Measurements from ENCODE around the gene HSPG2.
"Not testable (repeated sequence)": the region's sequence is repeated elsewhere in the genome, so short reads cannot be mapped to it uniquely, and the experiment has no call there.

The HSPG2 gene

DNA sequence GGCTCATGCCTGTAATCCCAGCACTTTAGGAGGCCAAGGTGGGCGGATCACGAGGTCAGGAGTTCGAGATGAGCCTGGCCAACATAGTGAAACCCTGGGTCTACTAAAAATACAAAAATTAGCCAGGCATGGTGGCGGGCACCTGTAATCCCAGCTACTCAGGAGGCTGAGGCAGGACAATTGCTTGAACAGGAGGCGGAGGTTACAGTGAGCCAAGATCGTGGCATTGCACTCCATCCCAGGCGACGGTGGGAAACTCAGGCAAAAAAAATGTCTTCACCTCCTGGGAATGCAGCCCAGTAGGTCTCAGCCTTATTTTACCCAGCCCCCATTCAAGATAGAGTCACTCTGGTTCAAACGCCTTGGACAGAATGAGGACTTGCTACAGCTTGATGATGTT, 151.3 kb downstream of the HSPG2 start:
- not testable (repeated sequence) for DNase-seq (ENCODE audit: low read depth, low spot score)

DNA sequence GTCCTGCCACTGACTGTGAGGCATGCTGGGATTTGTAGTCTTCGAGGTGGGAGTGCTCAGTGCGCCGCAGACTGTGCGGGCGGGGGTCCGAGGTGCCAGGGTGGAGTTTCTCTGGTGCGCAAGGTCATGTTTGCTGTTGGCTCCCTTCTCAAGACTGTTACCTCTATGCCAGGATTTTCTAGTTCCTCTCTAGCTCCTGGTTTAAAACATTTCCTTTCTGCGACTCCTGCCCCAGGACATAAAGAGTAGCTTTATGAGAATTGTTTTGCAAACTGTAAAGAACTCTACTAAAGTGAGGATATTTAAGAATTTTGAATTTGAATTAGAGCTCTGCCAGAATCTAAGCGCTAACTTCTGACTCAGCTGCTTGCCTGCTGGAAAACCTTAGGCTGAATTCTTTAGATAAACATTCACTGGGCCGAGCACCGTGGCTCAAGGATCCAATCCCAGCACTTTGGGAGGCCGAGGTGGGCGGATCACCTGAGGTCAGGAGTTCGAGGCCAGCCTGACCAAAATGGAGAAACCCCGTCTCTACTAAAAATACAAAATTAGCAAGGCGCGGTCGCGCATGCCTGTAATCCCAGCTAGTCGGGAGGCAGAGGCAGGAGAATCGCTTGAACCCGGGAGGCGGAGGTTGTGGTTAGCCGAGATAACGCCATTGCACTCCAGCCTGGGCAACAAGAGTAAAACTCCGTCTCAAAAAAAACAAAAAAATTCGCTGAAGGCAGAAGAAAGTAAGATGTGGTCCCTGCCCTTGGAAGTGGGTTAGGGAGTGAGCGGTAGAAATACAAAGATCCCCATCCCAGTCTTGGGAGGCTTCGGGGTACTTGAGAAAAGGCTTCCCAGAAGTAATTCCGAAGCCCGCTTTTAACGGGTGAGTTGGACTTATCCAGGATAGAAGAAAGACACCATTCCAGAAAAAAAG, 153.2 kb downstream of the HSPG2 start:
- DNase-seq (ENCODE audit: low read depth, low spot score), result no peak

DNA sequence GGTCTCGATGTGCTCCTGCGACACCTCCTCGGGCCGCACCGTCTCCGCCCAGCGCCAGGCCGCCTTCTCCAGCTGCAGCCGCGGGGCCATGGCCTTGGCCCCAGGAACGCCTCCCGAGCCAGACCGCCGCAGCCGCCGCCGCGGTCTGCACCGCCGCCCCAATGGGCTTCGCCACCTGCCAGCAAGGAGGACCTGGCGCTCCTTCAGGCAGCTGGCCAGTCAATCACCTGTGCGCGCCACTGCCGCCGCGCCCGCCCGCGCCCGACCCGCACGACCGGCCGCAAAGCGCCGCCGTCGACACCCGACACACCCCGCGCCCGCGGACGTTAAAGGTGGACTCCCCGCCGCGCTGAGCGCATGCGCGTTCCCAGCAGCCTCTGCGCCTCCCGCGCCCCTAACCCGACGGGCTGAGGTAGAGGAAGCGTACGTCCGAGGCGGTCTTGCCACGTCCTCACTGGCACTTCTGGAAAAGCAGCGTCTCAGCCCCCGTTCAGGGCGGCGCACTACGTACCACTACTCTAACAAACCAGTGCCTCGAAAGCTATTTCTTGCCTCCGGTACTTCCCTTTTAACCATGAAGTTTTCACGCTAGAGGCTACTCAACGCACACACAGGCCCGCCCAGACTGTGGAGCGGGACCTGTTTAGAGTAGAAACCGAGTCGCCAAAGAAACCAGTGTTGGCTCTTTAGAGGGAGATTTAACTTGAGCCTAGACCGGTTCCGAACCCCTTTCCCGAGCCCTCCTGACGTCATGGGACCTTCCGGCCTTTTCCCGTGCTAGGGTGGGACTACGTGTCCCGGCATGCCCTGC, 154.0 kb downstream of the HSPG2 start, which contains the start of gene USP48:
TSS of gene USP48 (minus strand) at position 282 of the 811 bp plus-strand sequence. CDS start at position 90, 192 bp downstream.
- peak; percentile 95 for DNase-seq (ENCODE audit: low read depth, low spot score)

DNA sequence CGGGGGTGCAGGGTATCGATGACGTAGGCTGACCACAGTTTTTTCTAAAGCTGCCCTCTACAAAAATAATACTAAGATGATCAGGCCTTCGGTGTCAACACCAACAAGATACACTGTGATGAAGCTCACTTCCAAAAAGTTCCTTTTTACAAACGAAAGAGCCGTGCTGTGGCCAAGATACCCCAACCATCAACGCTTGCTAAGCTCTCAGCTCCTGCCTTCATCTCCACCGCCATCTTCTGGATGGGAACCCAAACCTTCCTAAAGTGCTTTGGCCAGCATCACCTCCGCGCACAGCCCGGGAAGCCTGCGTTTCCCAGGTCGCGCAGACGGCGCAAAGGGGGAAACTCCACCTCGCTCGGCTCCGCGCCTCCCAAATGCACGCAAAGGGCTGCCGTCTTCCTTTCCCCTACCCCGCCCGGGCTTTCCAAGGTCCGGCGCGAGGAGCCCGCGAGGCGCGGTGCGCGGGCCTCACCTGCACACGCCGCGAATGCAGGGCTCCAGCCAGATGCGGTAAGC, 154.7 kb downstream of the HSPG2 start:
- peak; percentile 24 for DNase-seq (ENCODE audit: low read depth, low spot score)

DNA sequence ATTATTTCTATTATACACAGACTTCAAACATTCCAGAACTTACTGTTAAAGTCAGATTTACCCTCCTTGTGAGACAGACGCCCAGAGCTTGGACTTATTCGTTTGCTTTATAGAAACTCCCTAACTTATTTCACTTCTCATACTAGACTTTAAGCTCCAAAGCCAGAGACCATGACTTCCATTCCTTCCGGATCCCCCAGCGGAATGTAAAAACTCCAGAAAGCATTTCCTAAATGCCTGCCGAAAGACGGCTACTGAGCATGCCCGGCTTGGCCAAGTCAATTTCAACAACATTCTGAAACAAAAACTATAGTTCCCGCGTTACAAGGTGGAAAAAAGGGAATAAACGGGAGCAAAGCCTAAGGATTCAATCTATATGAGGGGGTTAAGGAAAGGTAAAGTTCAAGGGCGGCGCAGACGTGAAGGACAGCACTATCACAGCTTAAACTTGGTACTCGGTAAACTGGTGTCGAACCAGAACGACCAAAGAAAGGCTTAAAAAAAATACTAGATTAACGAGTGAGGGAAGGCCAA, 155.2 kb downstream of the HSPG2 start:
- DNase-seq (ENCODE audit: low read depth, low spot score), result no peak

DNA sequence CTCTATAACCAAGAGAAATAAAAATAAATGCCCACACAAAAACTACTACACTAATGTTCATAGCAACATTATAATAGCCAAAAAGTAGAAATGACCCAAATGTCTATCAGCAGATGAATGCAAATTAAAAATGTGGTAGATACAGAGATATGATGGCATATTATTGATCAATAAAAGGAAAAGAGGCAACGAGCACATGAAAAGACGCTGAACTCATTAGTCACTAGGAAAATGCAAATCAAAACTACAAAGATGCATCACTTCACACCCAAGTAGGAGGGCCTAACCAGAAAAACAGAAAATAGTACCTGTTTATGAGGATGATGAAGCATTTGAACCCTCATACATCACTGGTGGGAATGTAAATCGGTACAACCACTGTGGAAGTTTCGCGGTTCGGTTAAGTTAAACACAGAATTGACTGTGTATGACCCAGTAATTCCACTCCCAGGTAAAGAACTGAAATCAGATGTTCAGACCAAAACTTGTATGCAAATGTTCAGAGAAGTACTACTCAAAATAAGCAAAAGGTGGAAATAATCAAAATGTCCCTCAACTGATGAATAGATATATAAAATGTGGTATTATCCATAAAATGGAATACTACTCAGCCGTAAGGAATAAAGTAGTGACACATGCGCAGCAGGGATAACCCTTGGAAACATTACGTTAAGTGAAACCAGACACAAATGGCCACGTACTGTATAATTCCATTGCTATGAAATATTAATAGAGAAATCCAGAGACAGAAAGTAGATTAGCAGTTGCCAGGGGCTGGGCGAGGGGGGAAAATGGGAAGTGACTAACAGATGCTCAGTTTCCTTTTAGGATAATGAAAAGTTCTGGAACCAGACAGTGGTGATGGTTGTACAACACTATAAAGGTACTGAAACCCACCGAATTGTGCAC, 157.2 kb downstream of the HSPG2 start:
- DNase-seq (ENCODE audit: low read depth, low spot score), result peak; percentile 26

DNA sequence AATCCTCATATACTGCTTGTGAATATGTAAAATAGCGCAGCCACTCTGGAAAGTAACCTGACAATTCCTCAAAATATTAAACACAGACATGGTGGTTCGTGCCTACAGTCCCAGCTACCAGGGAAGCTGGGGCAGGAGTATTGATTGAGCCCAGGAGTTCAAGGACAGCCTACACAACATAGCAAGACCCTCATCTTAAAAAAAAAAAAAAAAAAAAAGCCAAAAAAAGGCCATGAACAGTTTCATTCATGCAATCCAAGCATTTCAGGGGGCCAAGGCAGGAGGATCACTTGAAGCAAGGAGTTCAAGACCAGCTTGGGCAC, 158.7 kb downstream of the HSPG2 start:
- DNase-seq (ENCODE audit: low read depth, low spot score), result no peak

DNA sequence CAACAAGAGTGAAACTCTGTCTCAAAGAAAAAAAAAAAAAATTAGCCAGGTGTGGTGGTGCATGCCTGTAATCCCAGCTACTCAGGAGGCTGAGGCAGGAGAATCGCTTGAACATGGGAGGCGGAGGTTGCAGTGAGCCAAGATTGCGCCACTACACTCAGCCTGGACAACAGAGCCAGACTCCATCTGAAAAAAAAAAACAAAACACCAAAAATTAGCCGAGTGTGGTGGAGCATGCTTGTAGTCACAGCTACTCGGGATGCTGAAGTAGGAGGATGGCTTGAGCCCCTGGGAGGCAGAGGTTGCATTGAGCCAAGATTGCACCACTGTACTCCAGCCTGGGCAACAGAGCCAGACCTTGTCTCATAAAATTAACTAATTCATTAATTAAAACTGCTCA, 160.2 kb downstream of the HSPG2 start:
- DNase-seq (ENCODE audit: low read depth, low spot score), result not testable (repeated sequence)

DNA sequence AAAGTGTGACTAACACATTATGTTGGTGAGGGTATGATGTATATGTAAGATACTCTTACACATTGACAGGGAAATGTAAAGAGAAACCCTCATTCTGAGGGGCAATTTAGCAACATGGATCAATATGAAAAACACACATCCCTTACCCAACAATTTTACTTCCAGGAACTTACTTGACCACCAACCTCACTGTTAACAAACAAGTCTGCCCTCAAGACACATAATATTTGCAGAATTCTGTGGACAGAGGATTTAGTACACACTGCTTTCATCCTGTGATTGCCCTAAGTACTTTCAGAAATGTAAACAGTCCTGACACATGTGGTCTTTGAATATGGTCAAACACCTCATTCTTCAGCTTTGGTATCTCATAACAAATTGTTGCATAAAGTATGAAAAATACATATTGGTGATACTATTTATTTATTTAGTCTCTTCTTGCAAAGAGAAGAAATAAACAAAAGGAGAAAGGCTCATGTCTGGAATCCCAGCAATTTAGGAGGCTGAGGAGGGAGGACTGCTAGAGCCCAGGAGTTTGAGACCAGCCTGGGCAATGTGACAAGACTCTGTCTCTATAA, 161.0 kb downstream of the HSPG2 start:
- no peak for DNase-seq (ENCODE audit: low read depth, low spot score)

DNA sequence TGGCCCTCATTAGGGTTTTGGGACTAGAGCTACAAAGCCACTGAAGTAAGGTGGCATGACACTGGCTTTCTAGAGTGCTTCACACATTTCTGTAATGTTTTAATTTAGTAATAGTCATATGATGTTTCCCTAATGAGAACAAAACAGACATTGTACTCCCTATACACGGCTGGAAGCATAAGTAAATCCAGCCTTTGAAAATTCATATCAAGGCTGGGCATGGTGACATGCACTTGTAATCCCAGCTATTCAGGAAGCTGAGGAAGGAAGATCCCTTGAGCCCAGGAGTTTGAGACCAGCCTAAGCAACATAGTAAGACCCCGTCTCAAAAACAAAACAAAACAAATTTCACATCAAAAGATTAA, 161.6 kb downstream of the HSPG2 start:
- no peak for DNase-seq (ENCODE audit: low read depth, low spot score)

DNA sequence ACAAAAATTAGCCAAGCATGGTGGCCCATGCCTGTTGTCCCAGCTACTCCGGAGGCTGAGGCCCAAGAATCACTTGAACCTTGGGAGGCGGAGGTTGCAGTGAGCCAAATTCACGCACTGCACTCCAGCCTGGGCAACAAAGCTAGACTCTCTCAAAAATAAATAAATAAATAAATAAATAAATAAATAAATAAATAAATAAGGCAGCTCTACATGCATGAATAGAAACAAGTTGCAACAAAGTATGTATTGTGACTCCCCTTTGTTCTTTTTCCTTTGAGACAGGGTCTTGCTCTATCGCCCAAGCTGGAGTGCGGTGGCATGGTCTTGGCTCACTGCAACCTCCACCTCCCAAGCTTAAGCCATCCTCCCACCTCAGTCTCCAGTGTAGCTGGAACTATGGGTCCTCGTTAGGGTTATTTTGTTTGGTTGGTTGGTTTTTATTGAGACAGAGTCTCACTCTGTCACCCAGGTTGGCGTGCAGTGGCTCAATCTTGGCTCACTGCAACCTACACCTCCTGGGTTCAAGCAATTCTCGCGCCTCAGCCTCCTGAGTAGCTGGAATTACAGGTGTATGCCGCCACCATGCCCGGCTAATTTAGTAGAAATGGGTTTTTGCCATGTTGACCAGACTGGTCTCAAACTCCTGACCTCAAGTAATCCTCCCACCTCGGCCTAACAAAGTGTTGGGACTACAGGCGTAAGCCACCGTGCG, 162.1 kb downstream of the HSPG2 start:
- no peak for DNase-seq (ENCODE audit: low read depth, low spot score)

DNA sequence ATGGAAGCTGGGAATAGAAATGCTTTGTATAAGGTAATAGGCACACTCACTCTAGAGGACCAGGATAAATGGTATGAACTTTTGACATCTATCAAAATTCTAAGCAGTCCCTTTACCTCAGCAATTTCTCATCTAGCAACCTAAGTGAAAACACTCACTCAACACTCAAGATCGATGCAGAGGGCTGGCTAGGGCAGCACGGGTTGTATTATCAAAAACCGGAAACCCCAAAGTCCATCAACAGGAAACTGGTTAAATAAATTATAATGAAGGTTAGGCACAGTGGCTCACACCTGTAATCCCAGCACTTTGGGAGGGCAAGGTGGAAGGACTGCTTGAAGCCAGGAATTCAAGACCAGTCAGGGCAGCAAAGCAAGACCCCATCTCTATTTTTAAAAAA, 163.5 kb downstream of the HSPG2 start:
- peak; percentile 17 for DNase-seq (ENCODE audit: low read depth, low spot score)

Measured in activated CD4-positive, CD25-positive, alpha-beta regulatory T cell treated with anti-CD3 and anti-CD28 coated beads, Interleukin-2, amount 50 U/mL, for 16 hours (primary cell).